MM.1S (cell line): Measurements from ENCODE around the gene MSI2.

Experiments
- DNase-seq: peaks from one replicate; pipeline ENCODE4 v3.0.0-alpha.2; 2015
- H2AFZ ChIP-seq: fragments of 300-600 bp; sonication (generic); 2 replicates; pipeline ENCODE4 v1.6.0; 2016; ENCODE audit warnings: antibody characterized with exemption, low read length
- H3F3A ChIP-seq: fragments of 300-600 bp; sonication (generic); 2 replicates; pipeline ENCODE4 v1.6.1; 2016; ENCODE audit warnings: mild to moderate bottlenecking, antibody characterized with exemption, low read length, moderate library complexity, mixed read lengths; ENCODE audit not compliant: insufficient read depth
- H3K27ac ChIP-seq: fragments of 300-600 bp; sonication (generic); 2 replicates; pipeline ENCODE4 v1.5.1; 2016; ENCODE audit warnings: mild to moderate bottlenecking, low read length
- H3K27me3 ChIP-seq: fragments of 300-600 bp; sonication (generic); replicated peaks from 2 replicates; pipeline ENCODE4 v1.6.0; 2016; ENCODE audit warnings: low read length; ENCODE audit not compliant: insufficient read depth
- H3K36me3 ChIP-seq: fragments of 300-600 bp; sonication (generic); replicated peaks from 2 replicates; pipeline ENCODE4 v1.6.1; 2016; ENCODE audit warnings: mild to moderate bottlenecking, low read length, mixed read lengths; ENCODE audit not compliant: insufficient read depth
- H3K4me1 ChIP-seq: fragments of 300-600 bp; sonication (generic); 2 replicates; pipeline ENCODE4 v1.6.1; 2016; ENCODE audit warnings: low read length, mixed read lengths
- H3K4me2 ChIP-seq: fragments of 300-600 bp; sonication (generic); 2 replicates; pipeline ENCODE4 v1.6.0; 2016; ENCODE audit warnings: low read depth, low read length
- H3K4me3 ChIP-seq: fragments of 300-600 bp; sonication (generic); 2 replicates; pipeline ENCODE4 v1.5.1; 2016; ENCODE audit warnings: low read length, mixed read lengths
- H3K79me2 ChIP-seq: fragments of 300-600 bp; sonication (generic); 2 replicates; pipeline ENCODE4 v1.6.1; 2016; ENCODE audit warnings: mixed run types, low read length, mixed read lengths
- H3K9ac ChIP-seq: fragments of 300-600 bp; sonication (generic); 2 replicates; pipeline ENCODE4 v1.6.1; 2016; ENCODE audit warnings: low read length, mixed read lengths
- H3K9me2 ChIP-seq: fragments of 300-600 bp; sonication (generic); replicated peaks from 2 replicates; pipeline ENCODE4 v1.6.1; 2016; ENCODE audit warnings: mild to moderate bottlenecking, low read length, mixed read lengths; ENCODE audit not compliant: insufficient read depth
- H3K9me3 ChIP-seq: fragments of 300-600 bp; sonication (generic); replicated peaks from 2 replicates; pipeline ENCODE4 v1.6.1; 2016; ENCODE audit warnings: mild to moderate bottlenecking, low read length, mixed read lengths; ENCODE audit not compliant: insufficient read depth
- H4K20me1 ChIP-seq: fragments of 300-600 bp; sonication (generic); 2 replicates; pipeline ENCODE4 v1.6.1; 2016; ENCODE audit warnings: mild to moderate bottlenecking, low read length, moderate library complexity, mixed read lengths; ENCODE audit not compliant: insufficient read depth
- EZH2 ChIP-seq: fragments of 300-600 bp; sonication (generic); optimal IDR thresholded peaks from 2 replicates; pipeline ENCODE3; 2017; ENCODE audit warnings: low read depth, mild to moderate bottlenecking, antibody characterized with exemption, low read length, mixed read lengths
- EZH2phosphoT487 ChIP-seq: fragments of 300-600 bp; sonication (generic); IDR thresholded peaks from 2 replicates; pipeline ENCODE4 v1.6.1; 2018; ENCODE audit warnings: antibody characterized with exemption, low read length
- TF ChIP-seq, protein P1 (sequence below): fragments of 300-600 bp; sonication (generic); IDR thresholded peaks from 2 replicates; pipeline ENCODE4 v1.5.1; 2016; ENCODE audit warnings: antibody characterized with exemption, low read length, mixed read lengths

The MSI2 gene

GRCh38 chr17:57512258-57512657 is 255.9 kb downstream of the MSI2 start:
- Histone ChIP-seq H3K4me3 (no peak overlapping the region), H3K9me2 (no peaks in the 10 kb centered on the region), H3K4me2 (no peak overlapping the region), H3K27me3 (no peaks in the 10 kb centered on the region), H3K9ac (no peak overlapping the region), H4K20me1 (no peaks in the 10 kb centered on the region), H3K27ac (no peak overlapping the region), H3K79me2 (peaks cover 57% of the 10 kb centered on the region), H3F3A (no peaks in the 10 kb centered on the region), H2AFZ (no peak overlapping the region), H3K4me1 (peaks cover 13% of the 10 kb centered on the region), H3K9me3 (no peaks in the 10 kb centered on the region), H3K36me3 (no peaks in the 10 kb centered on the region)
- DNase-seq: no peak
- no peak for TF ChIP-seq EZH2phosphoT487
- TF ChIP-seq EZH2: no peak
- TF ChIP-seq, protein P1, sequence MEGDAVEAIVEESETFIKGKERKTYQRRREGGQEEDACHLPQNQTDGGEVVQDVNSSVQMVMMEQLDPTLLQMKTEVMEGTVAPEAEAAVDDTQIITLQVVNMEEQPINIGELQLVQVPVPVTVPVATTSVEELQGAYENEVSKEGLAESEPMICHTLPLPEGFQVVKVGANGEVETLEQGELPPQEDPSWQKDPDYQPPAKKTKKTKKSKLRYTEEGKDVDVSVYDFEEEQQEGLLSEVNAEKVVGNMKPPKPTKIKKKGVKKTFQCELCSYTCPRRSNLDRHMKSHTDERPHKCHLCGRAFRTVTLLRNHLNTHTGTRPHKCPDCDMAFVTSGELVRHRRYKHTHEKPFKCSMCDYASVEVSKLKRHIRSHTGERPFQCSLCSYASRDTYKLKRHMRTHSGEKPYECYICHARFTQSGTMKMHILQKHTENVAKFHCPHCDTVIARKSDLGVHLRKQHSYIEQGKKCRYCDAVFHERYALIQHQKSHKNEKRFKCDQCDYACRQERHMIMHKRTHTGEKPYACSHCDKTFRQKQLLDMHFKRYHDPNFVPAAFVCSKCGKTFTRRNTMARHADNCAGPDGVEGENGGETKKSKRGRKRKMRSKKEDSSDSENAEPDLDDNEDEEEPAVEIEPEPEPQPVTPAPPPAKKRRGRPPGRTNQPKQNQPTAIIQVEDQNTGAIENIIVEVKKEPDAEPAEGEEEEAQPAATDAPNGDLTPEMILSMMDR: no peak

GRCh38 chr17:57512691-57513090 is 256.4 kb downstream of the MSI2 start:
- Histone ChIP-seq H3K27ac (no peak overlapping the region), H3K4me3 (no peak overlapping the region), H3K9me3 (no peaks in the 10 kb centered on the region), H3K4me2 (no peak overlapping the region), H3K9me2 (no peaks in the 10 kb centered on the region), H2AFZ (no peak overlapping the region), H3K36me3 (no peaks in the 10 kb centered on the region), H3K79me2 (peaks cover 57% of the 10 kb centered on the region), H3F3A (no peaks in the 10 kb centered on the region), H3K9ac (no peak overlapping the region), H3K27me3 (no peaks in the 10 kb centered on the region), H4K20me1 (no peaks in the 10 kb centered on the region), H3K4me1 (peaks cover 13% of the 10 kb centered on the region)
- TF ChIP-seq EZH2 (no peak), EZH2phosphoT487 (no peak)
- TF ChIP-seq, protein P1: no peak
- no peak for DNase-seq

DNA sequence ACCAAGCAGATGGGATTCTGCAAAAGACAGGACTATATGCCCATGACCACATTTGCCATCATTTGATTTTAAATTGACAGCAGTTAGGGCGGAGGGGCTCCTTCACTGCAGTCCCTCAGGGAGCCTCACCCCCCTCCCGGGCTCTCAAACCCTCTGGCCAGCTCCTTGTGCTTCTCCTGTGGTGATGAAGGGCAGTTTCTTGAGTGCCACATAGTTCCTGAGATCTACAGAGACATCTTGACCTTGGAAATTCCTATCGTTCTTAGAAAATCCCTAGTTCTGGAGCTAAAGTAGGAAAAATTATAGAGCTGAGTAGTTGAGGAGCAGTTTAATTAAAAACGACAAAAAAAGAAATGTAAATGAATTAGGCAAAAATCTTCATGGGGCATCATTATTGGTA is 257.2 kb downstream of the MSI2 start:
- Histone ChIP-seq H2AFZ (no peak overlapping the region), H3K9me3 (no peaks in the 10 kb centered on the region), H3K4me1 (peaks cover 6% of the 10 kb centered on the region), H3K4me3 (no peak overlapping the region), H3K9ac (no peak overlapping the region), H3F3A (no peaks in the 10 kb centered on the region), H3K79me2 (peaks cover 51% of the 10 kb centered on the region), H3K4me2 (no peak overlapping the region), H4K20me1 (no peaks in the 10 kb centered on the region), H3K9me2 (no peaks in the 10 kb centered on the region), H3K36me3 (no peaks in the 10 kb centered on the region), H3K27me3 (no peaks in the 10 kb centered on the region), H3K27ac (no peak overlapping the region)
- TF ChIP-seq, protein P1: no peak
- TF ChIP-seq EZH2 (no peak), EZH2phosphoT487 (no peak)
- no peak for DNase-seq
